Aorta (tissue), 5 donors: ENCODE data around the gene ANKRD55. TPM values are rescaled to one million over a fixed set of nuclear protein-coding genes. Genes with fewer than 3 reads are reported as not detected.

Experiments used
- ATAC-seq: fragments of 200-7000 bp; cut with Tn5 transposase; one replicate; pipeline ENCODE4 v1.9.1; 2022; ENCODE audit warnings: moderate library complexity; ENCODE audit not compliant: low FRiP score
- DNase-seq, 2 donors: peaks; one replicate each; pipeline ENCODE4 v3.0.0-alpha.2; 2020
- H3K27ac ChIP-seq, 2 donors: one replicate each; pipeline ENCODE4 v1.5.1; 2013; ENCODE audit warnings: low read length in 2 of 2, mild to moderate bottlenecking in 2 of 2, moderate library complexity in 2 of 2, control low read depth in 1 of 2, inconsistent platforms in 1 of 2, low read depth in 1 of 2
- H3K27me3 ChIP-seq, 2 donors: one replicate each; pipeline ENCODE4 v1.6.1; 2013; ENCODE audit warnings: control low read depth in 1 of 2, low read length in 1 of 2, mild to moderate bottlenecking in 1 of 2, moderate library complexity in 1 of 2; ENCODE audit not compliant: insufficient read depth in 2 of 2, control insufficient read depth in 1 of 2
- H3K36me3 ChIP-seq, 2 donors: one replicate each; pipeline ENCODE4 v1.6.1; 2013; ENCODE audit warnings: control low read depth in 1 of 2, low read length in 1 of 2, mild to moderate bottlenecking in 1 of 2; ENCODE audit not compliant: insufficient read depth in 2 of 2, control insufficient read depth in 1 of 2
- H3K4me1 ChIP-seq, 2 donors: one replicate each; pipeline ENCODE4 v1.6.1; 2013; ENCODE audit warnings: low read length in 2 of 2, control low read depth in 1 of 2, mild to moderate bottlenecking in 1 of 2, moderate library complexity in 1 of 2; ENCODE audit not compliant: insufficient read depth in 2 of 2, control insufficient read depth in 1 of 2
- H3K4me3 ChIP-seq, 2 donors: one replicate each; pipeline ENCODE4 v1.5.1; 2013; ENCODE audit warnings: low read length in 2 of 2, control low read depth in 1 of 2, mild to moderate bottlenecking in 1 of 2
- H3K9me3 ChIP-seq: one replicate; pipeline ENCODE4 v1.6.1; 2013; ENCODE audit warnings: mild to moderate bottlenecking, low read length; ENCODE audit not compliant: control insufficient read depth
- WGBS, 2 donors: extraction: QIAGEN DNeasy Blood & Tissue Kit; methylation state at CpG; one replicate each; pipeline ENCODE4 v1.1.7; 2013; 5-methylcytosine and 5-hydroxymethylcytosine counted together
- intact Hi-C, 2 donors: fragments of 100-400 bp; cut with DNase I; formaldehyde crosslinking; loops; one replicate each; pipeline versions ENCODE4 v1.14.2 to v1.15.0; 2022
- polyA plus RNA-seq, 2 donors: library from polyadenylated mRNA; stranded (reverse); fragments of 200-250 nt; gene quantifications; one replicate each; pipeline ENCODE4 v1.2.3, GENCODE V29; 2013
- total RNA-seq, 2 donors: library from RNA; stranded (reverse); fragmentation: NEBNext Ultra II Directional; extraction: Animal tissue kit (Norgen Biotek cat#: 25700); gene quantifications; one replicate each; pipeline ENCODE4 v1.2.1, GENCODE V29; 2021
- donor health status: healthy with polysubstance abuse.
- donor health status: Bipolar disorder and iron deficiency.
- donor health status: DM: no; HTN: no; CAD: no.
- donor health status: DM: no; HTN: no; CAD: no.
- donor health status: DM: yes; HTN: yes; CAD: no.

The ANKRD55 gene
- total and polyA plus RNA-seq, 4 donors: 0.32 to 0.48 TPM; not detected in 2

GRCh38 chr5:56064984-56065383 is 168.1 kb downstream of the ANKRD55 start:
- H3K4me1 ChIP-seq: no peaks in the 10 kb centered on the region
- no peaks in the 10 kb centered on the region for H3K9me3 ChIP-seq
- WGBS, 2 donors: 51 to 52% methylated on average over 2 of the region's 2 CpGs
- ATAC-seq: no peak
- intact Hi-C loops: no loop called here
- no peak for DNase-seq
- H3K4me3 ChIP-seq: no peak overlapping the region
- H3K36me3 ChIP-seq: no peaks in the 10 kb centered on the region
- no peaks in the 10 kb centered on the region for H3K27me3 ChIP-seq
- H3K27ac ChIP-seq: no peak overlapping the region

GRCh38 chr5:56060276-56061110 is 172.6 kb downstream of the ANKRD55 start:
- ATAC-seq: no peak
- H3K4me1 ChIP-seq: peaks cover 0 to 4% of the 10 kb centered on the region in 2 donors
- WGBS, 2 donors: 81 to 86% methylated on average over 10 of the region's 10 CpGs

GRCh38 chr5:56059854-56060253 is 173.3 kb downstream of the ANKRD55 start:
- no peak for ATAC-seq
- intact Hi-C loops: no loop called here
- H3K36me3 ChIP-seq: no peaks in the 10 kb centered on the region
- no peak for DNase-seq
- no peak overlapping the region for H3K27ac ChIP-seq
- H3K9me3 ChIP-seq: no peaks in the 10 kb centered on the region
- no peak overlapping the region for H3K4me3 ChIP-seq
- H3K27me3 ChIP-seq: no peaks in the 10 kb centered on the region
- WGBS, 2 donors: 93 to 94% methylated on average over 8 of the region's 8 CpGs
- peaks cover 0 to 4% of the 10 kb centered on the region in 2 donors for H3K4me1 ChIP-seq

More at GRCh38 chr5:56060276-56061110, 172.6 kb downstream of the ANKRD55 start:
- no peak for DNase-seq
- H3K27me3 ChIP-seq: no peaks in the 10 kb centered on the region
- intact Hi-C loops: no loop called here
- no peaks in the 10 kb centered on the region for H3K9me3 ChIP-seq
- H3K27ac ChIP-seq: no peak overlapping the region
- no peaks in the 10 kb centered on the region for H3K36me3 ChIP-seq
- H3K4me3 ChIP-seq: no peak overlapping the region

- DNase-seq (no peak), ATAC-seq (no peak)
- H3K27me3 ChIP-seq: peaks cover 0 to 3% of the 10 kb centered on the region in 2 donors
- no peaks in the 10 kb centered on the region for H3K36me3 ChIP-seq
- H3K27ac ChIP-seq: no peak overlapping the region
- H3K4me1 ChIP-seq: peaks cover 0 to 4% of the 10 kb centered on the region in 2 donors
- peaks cover 5% of the 10 kb centered on the region for H3K9me3 ChIP-seq
- intact Hi-C loops: no loop called here
- WGBS, 2 donors: 88 to 91% methylated on average over 2 of the region's 2 CpGs
- H3K4me3 ChIP-seq: no peak overlapping the region
These were observed 176.3 kb downstream of the ANKRD55 start for GRCh38 chr5:56056875-56057274.

- peaks cover 5% of the 10 kb centered on the region for H3K9me3 ChIP-seq
- peaks cover 0 to 3% of the 10 kb centered on the region in 2 donors for H3K27me3 ChIP-seq
- H3K4me3 ChIP-seq: no peak overlapping the region
- intact Hi-C loops: no loop called here
- ATAC-seq (no peak), DNase-seq (no peak)
- H3K4me1 ChIP-seq: peaks cover 0 to 4% of the 10 kb centered on the region in 2 donors
- no peaks in the 10 kb centered on the region for H3K36me3 ChIP-seq
- WGBS, 2 donors: 80 to 86% methylated on average over 3 of the region's 3 CpGs
- H3K27ac ChIP-seq: no peak overlapping the region
These were observed 177.3 kb downstream of the ANKRD55 start for GRCh38 chr5:56055859-56056258.

GRCh38 chr5:56055287-56055686 is 177.8 kb downstream of the ANKRD55 start:
- H3K4me3 ChIP-seq: no peak overlapping the region
- no peaks in the 10 kb centered on the region for H3K36me3 ChIP-seq
- peaks cover 5% of the 10 kb centered on the region for H3K9me3 ChIP-seq
- intact Hi-C loops: no loop called here
- WGBS, 2 donors: 99 to 100% methylated on average over 1 of the region's 1 CpG
- H3K4me1 ChIP-seq: peaks cover 0 to 4% of the 10 kb centered on the region in 2 donors
- DNase-seq: no peak
- no peak overlapping the region for H3K27ac ChIP-seq
- H3K27me3 ChIP-seq: peaks cover 0 to 3% of the 10 kb centered on the region in 2 donors
- ATAC-seq: no peak

GRCh38 chr5:56054666-56055065 is 178.5 kb downstream of the ANKRD55 start:
- Histone ChIP-seq H3K4me3 (no peak overlapping the region), H3K4me1 (peaks cover 0 to 4% of the 10 kb centered on the region in 2 donors), H3K27me3 (peaks cover 0 to 3% of the 10 kb centered on the region in 2 donors), H3K36me3 (no peaks in the 10 kb centered on the region), H3K9me3 (peaks cover 5% of the 10 kb centered on the region), H3K27ac (no peak overlapping the region)
- ATAC-seq: no peak
- DNase-seq: no peak
- intact Hi-C loops: no loop called here
- WGBS, 2 donors: 93 to 96% methylated on average over 2 of the region's 2 CpGs

GRCh38 chr5:56053363-56053762 is 179.8 kb downstream of the ANKRD55 start:
- no peak overlapping the region for H3K27ac ChIP-seq
- peaks cover 0 to 3% of the 10 kb centered on the region in 2 donors for H3K27me3 ChIP-seq
- peaks cover 0 to 4% of the 10 kb centered on the region in 2 donors for H3K4me1 ChIP-seq
- intact Hi-C loops: no loop called here
- DNase-seq (no peak), ATAC-seq (no peak)
- H3K4me3 ChIP-seq: no peak overlapping the region
- no peaks in the 10 kb centered on the region for H3K36me3 ChIP-seq
- 98% methylated on average over 4 of the region's 4 CpGs for WGBS, 2 donors
- H3K9me3 ChIP-seq: peaks cover 5% of the 10 kb centered on the region

- no peaks in the 10 kb centered on the region for H3K4me1 ChIP-seq
- no peak for ATAC-seq
- H3K9me3 ChIP-seq: peaks cover 5% of the 10 kb centered on the region
- WGBS, 2 donors: 71 to 76% methylated on average over 1 of the region's 1 CpG
- no peaks in the 10 kb centered on the region for H3K36me3 ChIP-seq
- peaks cover 0 to 3% of the 10 kb centered on the region in 2 donors for H3K27me3 ChIP-seq
- no peak overlapping the region for H3K4me3 ChIP-seq
- H3K27ac ChIP-seq: no peak overlapping the region
- no peak for DNase-seq
- intact Hi-C loops: no loop called here
These were observed 180.4 kb downstream of the ANKRD55 start for GRCh38 chr5:56052735-56053134.
